GM12873 (cell line): ENCODE results near the gene FAM163A.

Experiments used
- TF ChIP-seq, protein P1 (sequence below): IDR thresholded peaks from 2 replicates; pipeline ENCODE4 v1.5.1; 2012; ENCODE audit warnings: low read depth, mild to moderate bottlenecking, moderate library complexity, low read length, control low read depth; ENCODE audit not compliant: insufficient read depth; ENCODE audit errors: missing control alignments

FAM163A gene

DNA sequence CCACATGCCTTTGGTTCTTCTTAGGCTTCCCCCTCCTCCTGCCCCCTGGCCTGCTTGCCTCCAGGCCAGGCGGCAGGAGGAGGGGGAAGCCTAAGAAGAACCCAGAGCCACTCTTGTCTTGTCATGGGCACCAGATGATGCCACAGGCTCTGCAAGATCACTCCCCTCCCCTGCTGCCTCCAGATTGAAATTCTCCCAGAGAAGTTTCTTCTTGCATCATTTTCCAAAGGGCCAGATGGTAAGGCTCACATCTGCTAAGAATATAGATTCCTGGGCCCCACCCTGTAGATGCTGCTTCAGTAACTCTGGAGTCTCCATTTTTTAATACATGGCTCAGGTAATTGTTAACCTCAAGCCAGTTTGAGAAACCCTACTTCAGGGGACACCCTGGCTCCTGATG lies 60.8 kb downstream of the FAM163A start:
- TF ChIP-seq, protein P1, sequence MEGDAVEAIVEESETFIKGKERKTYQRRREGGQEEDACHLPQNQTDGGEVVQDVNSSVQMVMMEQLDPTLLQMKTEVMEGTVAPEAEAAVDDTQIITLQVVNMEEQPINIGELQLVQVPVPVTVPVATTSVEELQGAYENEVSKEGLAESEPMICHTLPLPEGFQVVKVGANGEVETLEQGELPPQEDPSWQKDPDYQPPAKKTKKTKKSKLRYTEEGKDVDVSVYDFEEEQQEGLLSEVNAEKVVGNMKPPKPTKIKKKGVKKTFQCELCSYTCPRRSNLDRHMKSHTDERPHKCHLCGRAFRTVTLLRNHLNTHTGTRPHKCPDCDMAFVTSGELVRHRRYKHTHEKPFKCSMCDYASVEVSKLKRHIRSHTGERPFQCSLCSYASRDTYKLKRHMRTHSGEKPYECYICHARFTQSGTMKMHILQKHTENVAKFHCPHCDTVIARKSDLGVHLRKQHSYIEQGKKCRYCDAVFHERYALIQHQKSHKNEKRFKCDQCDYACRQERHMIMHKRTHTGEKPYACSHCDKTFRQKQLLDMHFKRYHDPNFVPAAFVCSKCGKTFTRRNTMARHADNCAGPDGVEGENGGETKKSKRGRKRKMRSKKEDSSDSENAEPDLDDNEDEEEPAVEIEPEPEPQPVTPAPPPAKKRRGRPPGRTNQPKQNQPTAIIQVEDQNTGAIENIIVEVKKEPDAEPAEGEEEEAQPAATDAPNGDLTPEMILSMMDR = no peak

GRCh38 chr1:179805291-179806195 lies 62.5 kb downstream of the FAM163A start:
- TF ChIP-seq, protein P1 = no peak

DNA sequence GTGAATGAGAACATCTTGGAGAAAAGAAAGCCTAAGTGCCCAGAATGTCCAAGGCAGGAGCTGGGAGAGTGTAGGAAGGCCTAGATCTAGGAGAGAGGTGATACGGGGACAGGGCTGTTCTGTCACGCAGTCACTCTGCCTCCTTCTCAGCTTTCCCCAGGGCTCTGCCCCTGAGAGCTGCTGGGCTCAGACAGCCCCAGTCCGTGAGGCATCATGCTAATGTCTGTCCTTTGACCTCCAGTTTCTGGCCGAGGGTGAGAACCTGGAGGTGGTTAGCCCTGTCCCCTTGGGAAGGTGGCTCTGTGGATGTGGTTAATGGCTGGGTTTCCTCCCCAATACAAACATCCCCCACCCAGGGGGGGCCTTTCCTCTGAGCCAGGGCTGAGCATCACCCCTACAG lies 63.2 kb downstream of the FAM163A start:
- TF ChIP-seq, protein P1 = no peak

DNA sequence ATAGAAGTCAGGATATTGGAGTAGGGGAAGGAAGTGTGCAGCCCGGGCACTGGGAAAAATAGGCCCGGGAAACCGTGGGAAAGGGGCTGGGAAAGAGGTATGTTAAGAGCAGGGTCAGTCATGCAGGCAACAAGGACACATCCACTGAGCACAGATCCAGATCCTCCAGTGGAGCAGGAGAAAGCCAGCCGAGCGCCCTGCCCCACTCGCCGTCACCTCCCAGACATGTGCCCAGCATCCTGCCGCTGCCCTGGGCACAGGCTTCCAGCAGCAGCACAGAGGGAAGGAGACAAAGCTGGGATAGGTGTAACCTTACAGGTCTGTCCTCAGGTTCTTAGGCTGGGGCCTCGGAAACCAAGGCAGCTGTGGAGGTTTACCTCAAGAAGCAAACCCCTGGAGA lies 64.2 kb downstream of the FAM163A start:
- TF ChIP-seq, protein P1 = no peak

GRCh38 chr1:179807691-179808485 lies 64.8 kb downstream of the FAM163A start:
- TF ChIP-seq, protein P1 = no peak

- TF ChIP-seq, protein P1 = no peak
Measured at GRCh38 chr1:179808503-179808902, 65.4 kb downstream of the FAM163A start.

- TF ChIP-seq, protein P1 = peak; percentile 96
Measured at GRCh38 chr1:179809506-179810366, 66.6 kb downstream of the FAM163A start.
